Stimulated activated CD8-positive, alpha-beta memory T cell treated with anti-CD3 and anti-CD28 coated beads, Interleukin-4, amount 100 ng/mL, for 1 hour (primary cell): Measurements from ENCODE around the gene METTL27.
A peak's percentile ranks its signal among the peaks of the same experiment; 100 is the strongest.
"Not testable (repeated sequence)": the region's sequence is repeated elsewhere in the genome, so short reads cannot be mapped to it uniquely, and the experiment has no call there.

ENCODE experiments used
- DNase-seq, 2 donors: peaks; one replicate each; pipeline ENCODE4 v3.0.0-alpha.2; 2020; ENCODE audit warnings: low read depth in 2 of 2, low spot score in 1 of 2

Gene METTL27, protein sequence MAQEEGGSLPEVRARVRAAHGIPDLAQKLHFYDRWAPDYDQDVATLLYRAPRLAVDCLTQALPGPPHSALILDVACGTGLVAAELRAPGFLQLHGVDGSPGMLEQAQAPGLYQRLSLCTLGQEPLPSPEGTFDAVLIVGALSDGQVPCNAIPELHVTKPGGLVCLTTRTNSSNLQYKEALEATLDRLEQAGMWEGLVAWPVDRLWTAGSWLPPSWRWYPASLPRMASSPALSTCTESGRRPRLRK

GRCh38 chr7:73842067-73842976, at the start of gene METTL27:
Gene METTL27 (minus strand): TSS chr7:73842516. CDS start chr7:73842140, 376 bp downstream.
- DNase-seq, result peak; percentile 70 to 77

DNA sequence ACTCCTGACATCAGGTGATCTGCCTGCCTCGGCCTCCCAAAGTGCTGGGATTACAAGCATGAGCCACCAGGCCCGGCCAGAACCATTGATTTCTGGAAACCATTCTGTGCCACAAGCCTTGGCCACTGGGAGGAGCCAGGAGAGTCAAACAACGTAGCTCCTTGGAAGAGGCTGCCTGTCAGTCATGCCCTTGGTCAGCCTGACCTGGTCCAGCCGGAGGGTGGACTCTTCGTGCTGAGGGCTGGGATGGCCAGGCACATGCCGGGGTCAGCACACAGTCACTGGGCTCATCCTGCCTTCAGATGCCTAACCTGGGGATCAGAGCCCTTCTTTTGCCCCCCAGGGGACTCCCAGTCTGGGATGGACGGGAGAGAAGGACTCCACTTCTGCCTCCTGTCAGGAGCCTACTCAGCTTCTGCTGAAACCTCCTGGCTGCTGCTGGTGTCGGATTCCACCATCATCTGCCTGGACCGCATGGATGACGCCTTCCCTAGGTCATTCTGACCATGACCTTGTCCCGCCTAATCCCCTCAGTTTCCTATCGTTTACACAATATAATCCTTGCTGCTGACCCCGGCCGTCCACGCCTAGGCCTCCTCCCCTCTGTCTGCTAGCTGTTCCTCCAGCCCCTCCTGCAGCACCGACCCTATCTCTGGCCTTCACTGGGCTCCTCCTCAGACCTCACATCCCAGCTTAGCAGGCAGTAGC, 49.0 kb upstream of the METTL27 start:
- DNase-seq, result no peak

GRCh38 chr7:73890555-73891147, 48.3 kb upstream of the METTL27 start:
- no peak for DNase-seq

DNA sequence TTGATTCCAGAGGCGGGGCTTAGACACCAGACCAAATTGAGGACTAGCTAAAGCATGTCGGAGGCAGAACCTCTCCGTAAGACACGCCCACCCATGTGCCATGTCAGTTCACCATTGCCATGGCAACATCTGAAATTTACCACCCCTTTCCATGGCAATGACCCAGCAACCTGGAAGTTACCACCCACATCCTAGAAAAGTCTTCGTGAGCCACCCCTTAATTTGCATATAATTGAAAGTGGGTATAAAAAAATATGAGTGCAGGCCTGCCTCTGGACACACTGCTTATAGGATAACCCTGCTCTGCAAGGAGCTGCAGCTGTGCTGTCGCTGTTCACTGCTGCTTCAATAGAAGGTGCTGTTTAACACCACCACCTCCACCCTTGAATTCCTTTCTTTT, 46.6 kb upstream of the METTL27 start:
- no peak for DNase-seq

DNA sequence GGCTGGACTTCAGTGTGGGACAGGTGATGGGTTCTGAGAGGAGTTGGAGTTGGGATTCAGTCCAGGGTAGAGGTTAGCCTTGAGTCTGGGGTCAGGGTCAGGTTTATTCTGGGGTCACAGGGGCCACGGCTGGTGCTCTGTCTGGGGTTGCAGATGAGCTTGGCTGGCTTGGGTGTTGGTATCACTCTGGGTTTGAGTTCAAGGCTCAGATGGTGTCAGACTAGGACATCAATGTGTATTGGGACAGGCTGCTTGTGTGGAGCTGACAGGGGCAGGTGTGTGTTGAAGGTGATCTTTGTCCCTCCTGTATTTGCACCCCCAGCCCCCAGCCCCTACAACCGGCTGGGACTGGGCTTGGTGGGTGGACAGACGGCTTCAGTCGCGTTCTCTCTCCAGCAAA, 45.4 kb upstream of the METTL27 start:
- no peak for DNase-seq

GRCh38 chr7:73885975-73886798, 43.9 kb upstream of the METTL27 start:
- no peak for DNase-seq

DNA sequence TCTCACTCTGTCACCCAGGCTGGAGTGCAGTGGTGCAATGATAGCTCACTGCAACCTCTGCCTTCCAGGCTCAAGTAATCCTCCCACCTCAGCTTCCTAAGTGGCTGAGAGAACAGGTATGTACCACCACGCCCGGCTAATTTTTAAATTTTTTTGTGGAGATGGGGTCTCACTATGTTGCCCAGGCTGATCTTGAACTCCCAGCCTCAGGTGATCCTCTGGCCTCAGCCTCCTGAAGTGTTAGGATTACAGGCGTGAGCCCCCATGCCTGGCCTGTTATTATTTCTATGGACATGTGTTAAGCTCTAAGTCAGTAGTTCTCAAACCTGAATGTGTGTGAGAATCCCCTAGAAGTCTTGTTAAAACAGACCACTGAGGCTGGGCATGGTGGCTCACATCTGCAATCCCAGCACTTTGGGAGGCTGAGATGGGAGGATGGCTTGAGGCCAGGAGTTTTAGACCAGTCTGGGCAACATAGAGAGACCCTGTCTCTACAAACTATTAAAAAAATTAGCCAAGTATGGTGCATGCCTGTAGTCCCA, 43.2 kb upstream of the METTL27 start:
- DNase-seq, result no peak

DNA sequence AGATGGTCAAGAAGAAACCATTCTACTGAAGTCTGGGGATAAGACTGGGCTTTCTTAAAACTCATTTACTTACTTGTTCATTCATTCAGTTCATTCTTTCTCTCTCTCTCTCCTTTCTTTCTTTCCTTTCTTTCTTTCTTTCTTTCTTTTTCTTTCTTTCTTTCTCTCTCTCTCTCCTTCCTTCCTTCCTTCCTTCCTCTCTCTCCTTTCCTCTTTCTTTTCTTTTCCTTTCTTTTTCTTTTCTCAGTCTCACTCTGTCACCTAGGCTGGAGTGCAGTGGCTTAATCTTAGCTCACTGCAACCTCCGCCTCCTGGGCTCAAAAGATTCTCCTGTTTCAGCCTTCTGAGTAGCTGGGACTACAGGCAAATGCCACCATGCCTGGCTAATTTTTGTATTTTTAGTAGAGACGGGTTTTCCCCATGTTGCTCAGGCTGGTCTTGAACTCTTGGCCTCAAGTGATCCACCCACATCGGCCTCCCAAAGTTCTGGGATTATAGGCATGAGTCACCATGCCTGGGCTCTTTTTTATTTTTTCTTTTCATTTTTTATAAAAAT, 42.6 kb upstream of the METTL27 start:
- DNase-seq, result not testable (repeated sequence)

DNA sequence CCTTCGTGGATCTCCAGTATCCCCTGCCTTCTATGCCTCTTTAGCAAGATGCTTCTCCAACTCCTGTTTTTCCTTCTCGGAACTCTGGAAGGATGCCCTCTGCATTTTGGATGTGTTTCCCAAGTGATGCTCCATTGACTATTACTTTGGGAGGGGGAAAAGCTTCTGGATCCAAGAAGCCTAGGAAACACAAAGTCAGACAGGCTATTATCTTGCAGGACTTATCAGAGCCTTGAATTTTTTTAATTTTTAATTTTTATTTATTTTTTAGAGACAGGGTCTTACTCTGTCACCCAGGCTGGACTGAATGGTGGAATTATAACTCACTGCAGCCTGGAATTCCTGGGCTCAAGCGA, 39.7 kb upstream of the METTL27 start:
- DNase-seq, result no peak

- no peak for DNase-seq
Measured at GRCh38 chr7:73881352-73882046, 39.2 kb upstream of the METTL27 start.

DNA sequence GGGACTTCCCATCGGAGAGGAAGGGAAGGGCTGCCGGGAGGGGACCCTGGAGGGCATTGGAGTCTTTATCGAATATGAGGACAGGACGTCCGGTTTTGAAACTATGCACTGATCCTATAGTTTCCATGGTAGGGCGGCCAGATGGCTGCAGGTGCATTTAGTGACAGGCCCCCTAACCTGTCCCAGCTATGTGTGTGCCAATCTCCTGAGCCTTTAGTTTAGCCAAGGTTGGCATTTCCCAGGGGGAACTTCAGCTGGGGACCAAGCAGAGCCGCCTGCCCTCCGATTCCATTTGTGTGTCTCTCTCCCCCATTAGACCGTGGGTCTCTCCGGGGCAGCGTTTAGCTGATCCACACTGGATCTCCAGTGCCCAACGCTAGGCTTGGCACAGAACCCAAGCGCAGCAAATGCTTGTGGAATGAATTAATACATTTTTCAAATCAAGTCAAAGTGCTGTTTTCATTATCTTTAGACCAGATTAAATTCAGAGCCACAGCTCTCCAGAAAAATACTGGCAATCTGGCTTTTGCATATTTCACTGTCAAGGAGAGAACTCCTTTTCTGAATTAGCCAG, 38.5 kb upstream of the METTL27 start:
- DNase-seq, result no peak

- no peak for DNase-seq
Measured at GRCh38 chr7:73879977-73880681, 37.8 kb upstream of the METTL27 start.

DNA sequence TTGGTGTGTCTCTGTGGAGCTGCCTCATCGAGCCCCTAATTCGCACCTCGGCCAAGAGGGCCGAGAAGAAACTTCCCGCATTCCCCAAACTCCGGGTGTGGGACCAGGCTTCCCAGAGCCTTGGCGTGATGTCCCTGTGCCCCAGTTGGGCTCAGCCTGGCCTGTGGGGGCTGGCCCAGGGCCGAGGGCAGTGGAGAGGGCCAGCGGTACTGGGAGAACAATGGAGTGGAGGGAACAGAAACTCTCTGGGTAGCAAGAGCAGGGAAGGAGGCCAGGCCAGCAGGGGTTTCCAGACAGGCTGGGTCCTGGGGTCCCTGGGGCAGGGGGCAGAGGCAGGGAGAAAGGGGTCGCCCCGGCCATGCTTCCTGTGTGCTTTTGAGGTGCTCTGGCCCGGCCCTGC, 34.7 kb upstream of the METTL27 start:
- DNase-seq, result no peak

DNA sequence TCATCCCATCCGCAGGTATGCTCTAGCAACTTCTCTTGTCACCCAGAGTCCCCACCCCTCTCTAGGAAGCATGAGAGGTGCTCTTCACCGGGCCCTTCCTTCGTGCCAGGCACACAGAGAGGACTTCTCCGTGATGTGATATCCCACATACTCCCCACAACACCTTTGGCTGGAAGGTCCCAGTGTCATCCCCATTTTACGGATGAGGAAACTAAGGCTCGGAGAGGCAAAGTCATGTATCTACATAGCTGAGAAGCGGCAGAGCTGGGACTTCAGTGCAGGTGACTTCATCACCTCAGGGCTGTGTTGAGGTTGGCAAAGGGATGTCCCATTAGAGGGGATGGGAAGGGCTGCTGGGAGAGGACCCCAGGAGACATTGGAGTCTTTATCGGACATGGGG, 34.0 kb upstream of the METTL27 start:
- no peak for DNase-seq

- no peak for DNase-seq
Measured at GRCh38 chr7:73872056-73872908, 30.0 kb upstream of the METTL27 start.

DNA sequence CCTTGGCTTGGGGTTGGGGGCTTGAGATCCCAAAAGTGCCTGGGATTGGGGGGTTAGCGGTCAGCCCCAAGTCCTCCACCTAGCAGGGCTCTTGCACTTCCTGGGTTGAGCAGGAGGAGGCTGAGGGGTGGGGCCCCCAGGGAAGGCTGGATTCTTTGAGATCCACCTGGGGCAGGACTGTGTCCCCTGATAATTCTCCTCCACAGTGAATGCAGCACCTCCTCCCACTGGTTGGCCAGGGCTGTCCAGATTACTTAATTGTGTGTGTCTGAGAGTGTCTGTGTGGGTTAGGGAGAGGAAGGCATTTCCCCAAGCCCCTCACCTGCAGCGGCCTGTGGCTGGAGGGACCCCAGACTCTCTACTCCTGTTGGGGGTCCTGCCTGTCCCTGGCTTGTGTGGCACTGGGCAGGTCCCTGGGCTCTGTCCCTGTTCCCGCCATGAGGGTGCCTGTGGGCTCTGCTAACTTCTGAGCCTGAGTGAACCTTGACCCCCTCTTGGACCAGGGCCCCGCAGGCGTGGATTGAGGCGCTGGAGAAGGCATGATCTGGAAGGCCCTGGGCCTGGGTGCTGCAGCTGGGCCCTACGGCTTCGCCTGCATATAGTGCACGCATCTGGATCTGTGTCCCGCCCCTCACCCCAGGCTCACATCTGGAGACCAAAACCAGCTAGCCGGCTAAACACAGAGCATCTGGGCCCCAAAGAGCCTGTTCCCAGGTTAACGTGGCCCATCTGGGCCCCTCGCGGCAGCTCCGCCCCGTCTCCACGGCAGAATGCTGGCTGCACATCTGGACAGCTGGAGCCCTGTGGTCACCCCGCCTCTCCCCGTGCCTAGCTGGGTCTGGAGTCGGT, 29.1 kb upstream of the METTL27 start:
- no peak for DNase-seq

DNA sequence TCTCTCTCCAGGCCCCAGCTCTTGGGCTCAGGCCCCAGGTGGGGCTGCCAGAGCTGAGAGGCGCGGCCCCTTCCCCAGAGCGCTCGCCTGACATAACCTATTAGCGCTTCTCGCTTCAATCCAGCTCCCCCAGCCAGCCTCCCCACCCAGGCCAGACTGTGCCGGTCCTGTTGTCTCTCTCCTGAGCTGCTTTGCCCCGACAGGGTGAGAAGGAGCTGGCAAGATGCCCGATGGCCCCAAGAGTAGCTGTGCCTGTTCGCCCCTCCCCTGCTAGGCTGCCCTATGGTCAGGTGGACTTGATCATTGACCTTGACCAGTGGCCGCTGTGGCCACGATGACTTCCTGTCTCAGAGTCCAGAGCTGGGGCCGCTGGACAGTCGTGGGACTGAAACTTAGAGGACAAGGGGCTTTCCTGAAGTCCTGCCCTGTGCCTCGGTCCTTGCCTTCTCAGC, 27.8 kb upstream of the METTL27 start:
- DNase-seq, result no peak
